ENCODE measurements around the gene ARHGEF28.

DNA sequence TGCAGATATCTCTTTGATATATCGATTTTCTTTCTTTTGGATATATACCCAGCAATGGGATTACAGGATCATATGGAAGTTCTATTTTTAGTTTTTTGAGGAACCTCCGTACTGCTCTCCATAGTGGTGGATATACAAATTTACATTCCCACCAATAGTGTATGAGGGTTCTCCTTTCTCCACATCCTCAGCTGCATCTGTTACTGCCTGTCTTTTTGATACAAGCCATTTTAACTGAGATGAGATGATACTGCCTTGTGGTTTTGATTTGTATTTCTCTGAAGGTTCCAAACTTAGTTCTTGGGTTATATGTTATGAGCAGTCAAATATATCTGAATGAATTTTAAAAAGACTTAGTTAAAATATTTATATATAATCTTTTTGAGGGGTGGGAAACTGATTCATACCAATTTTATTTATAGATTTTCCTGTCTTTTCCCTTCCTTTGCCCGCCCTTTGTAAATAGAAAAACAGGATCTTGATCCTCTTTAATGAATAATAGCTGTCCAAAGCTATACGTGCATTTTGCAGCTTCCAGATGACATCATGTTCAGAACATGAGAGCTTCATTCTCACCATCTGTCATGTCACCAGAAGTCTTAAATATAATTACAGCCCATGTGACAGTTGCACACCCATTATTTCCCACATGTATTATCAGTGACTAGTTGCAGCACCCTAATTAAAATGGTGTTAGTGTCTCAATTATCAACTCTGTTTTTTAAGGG, 6.2 kb upstream of the ARHGEF28 start:
- TF ChIP-seq, protein P1, sequence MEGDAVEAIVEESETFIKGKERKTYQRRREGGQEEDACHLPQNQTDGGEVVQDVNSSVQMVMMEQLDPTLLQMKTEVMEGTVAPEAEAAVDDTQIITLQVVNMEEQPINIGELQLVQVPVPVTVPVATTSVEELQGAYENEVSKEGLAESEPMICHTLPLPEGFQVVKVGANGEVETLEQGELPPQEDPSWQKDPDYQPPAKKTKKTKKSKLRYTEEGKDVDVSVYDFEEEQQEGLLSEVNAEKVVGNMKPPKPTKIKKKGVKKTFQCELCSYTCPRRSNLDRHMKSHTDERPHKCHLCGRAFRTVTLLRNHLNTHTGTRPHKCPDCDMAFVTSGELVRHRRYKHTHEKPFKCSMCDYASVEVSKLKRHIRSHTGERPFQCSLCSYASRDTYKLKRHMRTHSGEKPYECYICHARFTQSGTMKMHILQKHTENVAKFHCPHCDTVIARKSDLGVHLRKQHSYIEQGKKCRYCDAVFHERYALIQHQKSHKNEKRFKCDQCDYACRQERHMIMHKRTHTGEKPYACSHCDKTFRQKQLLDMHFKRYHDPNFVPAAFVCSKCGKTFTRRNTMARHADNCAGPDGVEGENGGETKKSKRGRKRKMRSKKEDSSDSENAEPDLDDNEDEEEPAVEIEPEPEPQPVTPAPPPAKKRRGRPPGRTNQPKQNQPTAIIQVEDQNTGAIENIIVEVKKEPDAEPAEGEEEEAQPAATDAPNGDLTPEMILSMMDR (IDR thresholded peaks at IDR 0.05), result no peak
- TF ChIP-seq EZH2phosphoT487 (IDR thresholded peaks at IDR 0.05) (no peak), EZH2 (IDR thresholded peaks at IDR 0.05) (no peak)
